BJ (cell line): ENCODE data around the gene PGC. TPM values are rescaled to one million over a fixed set of nuclear protein-coding genes. Genes with fewer than 3 reads are reported as not detected.

Experiments
- CTCF ChIA-PET: fragments of 350-600 bp; formaldehyde crosslinking; extraction: SDS; loops from one replicate; lab custom pipeline; 2021; ENCODE audit warnings: antibody characterized with exemption, inconsistent platforms; lab: Yijun Ruan, JAX
- POLR2A ChIA-PET: fragments of 300-600 bp; sonication (Branson Sonifier 250); formaldehyde crosslinking; extraction: SDS; loops from one replicate; lab custom pipeline; 2021; ENCODE audit warnings: antibody characterized with exemption; lab: Charles Lee
- DNase-seq: peaks from one replicate; pipeline ENCODE4 v3.0.0-alpha.2; 2011; ENCODE audit warnings: low read depth
- H3K27me3 ChIP-seq: 2 replicates; pipeline ENCODE4 v1.6.0; 2011; ENCODE audit warnings: low read length; ENCODE audit not compliant: control insufficient read depth, insufficient read depth
- H3K36me3 ChIP-seq: 2 replicates; pipeline ENCODE4 v1.5.1; 2011; ENCODE audit warnings: low read length; ENCODE audit not compliant: control insufficient read depth, insufficient read depth
- H3K4me3 ChIP-seq: 2 replicates; pipeline ENCODE4 v1.5.1; 2011; ENCODE audit warnings: low read depth, mild to moderate bottlenecking, control low read depth, low read length
- polyA plus RNA-seq: library from polyadenylated mRNA; depleted of rRNA; stranded (reverse); fragments of >200 nt; gene quantifications from 2 replicates; pipeline ENCODE4 v1.2.3, GENCODE V29; 2011
- TF ChIP-seq, protein P1 (sequence below): IDR thresholded peaks from 2 replicates; pipeline ENCODE4 v1.5.1; 2011; ENCODE audit warnings: low read depth, mild to moderate bottlenecking, control low read depth, inconsistent platforms, low read length, moderate library complexity; ENCODE audit not compliant: insufficient read depth

Gene PGC
- polyA plus RNA-seq, 1 experiment, result not detected

DNA sequence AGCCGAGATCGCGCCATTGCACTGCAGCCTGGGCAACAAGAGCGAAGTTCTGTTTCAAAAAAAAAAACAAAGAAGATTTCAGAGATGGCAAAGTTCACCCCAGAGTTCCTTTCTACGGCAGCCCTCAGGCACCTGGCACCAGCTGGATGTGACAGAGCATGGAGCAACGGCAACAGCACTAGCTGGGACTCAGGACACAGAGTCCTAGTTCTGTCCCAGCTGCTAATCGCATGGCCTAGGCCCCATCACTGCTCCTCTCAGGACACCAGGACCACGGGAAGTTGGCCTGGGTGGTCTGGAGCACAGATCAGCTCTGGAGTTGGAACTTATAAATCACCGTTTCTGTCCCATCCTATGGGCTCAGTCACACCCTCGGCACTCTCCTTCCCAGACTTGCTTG is 1.1 kb downstream of the PGC start:
- ChIA-PET CTCF (no interaction called here), POLR2A (no interaction called here)
- Histone ChIP-seq H3K4me3 (no peak overlapping the region), H3K27me3 (peaks cover 5% of the 10 kb centered on the region), H3K36me3 (no peaks in the 10 kb centered on the region)
- DNase-seq, result no peak
- TF ChIP-seq, protein P1, sequence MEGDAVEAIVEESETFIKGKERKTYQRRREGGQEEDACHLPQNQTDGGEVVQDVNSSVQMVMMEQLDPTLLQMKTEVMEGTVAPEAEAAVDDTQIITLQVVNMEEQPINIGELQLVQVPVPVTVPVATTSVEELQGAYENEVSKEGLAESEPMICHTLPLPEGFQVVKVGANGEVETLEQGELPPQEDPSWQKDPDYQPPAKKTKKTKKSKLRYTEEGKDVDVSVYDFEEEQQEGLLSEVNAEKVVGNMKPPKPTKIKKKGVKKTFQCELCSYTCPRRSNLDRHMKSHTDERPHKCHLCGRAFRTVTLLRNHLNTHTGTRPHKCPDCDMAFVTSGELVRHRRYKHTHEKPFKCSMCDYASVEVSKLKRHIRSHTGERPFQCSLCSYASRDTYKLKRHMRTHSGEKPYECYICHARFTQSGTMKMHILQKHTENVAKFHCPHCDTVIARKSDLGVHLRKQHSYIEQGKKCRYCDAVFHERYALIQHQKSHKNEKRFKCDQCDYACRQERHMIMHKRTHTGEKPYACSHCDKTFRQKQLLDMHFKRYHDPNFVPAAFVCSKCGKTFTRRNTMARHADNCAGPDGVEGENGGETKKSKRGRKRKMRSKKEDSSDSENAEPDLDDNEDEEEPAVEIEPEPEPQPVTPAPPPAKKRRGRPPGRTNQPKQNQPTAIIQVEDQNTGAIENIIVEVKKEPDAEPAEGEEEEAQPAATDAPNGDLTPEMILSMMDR, result no peak

DNA sequence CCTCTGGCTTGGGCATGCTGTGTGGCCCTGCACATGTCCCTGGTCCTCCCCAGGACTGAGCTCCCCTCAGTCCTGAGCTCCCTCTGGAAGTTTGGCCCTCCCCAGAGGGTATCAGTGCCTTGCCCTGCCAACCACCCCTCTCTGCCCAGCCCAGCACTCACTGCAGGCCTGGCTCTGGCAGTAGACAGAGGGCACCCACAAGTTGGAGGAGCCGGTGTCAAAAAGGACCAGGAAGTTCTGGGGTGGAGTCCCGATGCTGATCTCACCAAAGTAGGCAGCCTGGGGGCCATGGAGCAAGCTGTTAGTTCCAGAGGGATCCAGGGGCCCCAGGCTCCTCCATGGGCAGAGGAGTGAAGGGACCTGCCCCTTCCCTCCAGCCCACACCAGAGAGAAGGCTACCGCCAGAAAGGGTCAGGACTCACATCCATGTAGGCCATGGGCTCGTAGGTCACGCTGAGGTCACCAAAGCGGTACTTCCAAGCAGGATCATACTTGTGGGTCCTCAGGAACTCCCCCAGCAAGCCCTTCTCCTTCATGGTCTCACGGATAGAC is 2.9 kb downstream of the PGC start:
- Histone ChIP-seq H3K27me3 (peaks cover 3% of the 10 kb centered on the region; the same call in 1 of the 2 replicates), H3K36me3 (no peaks in the 10 kb centered on the region), H3K4me3 (no peak overlapping the region)
- POLR2A ChIA-PET, result no interaction called here
- no peak for DNase-seq
- TF ChIP-seq, protein P1, result no peak
- CTCF ChIA-PET, result interaction anchor here (0.6 kb wide), 1 partner anchor 8 kb away, joined by 3 read pairs; no protein-coding TSS in a partner anchor

DNA sequence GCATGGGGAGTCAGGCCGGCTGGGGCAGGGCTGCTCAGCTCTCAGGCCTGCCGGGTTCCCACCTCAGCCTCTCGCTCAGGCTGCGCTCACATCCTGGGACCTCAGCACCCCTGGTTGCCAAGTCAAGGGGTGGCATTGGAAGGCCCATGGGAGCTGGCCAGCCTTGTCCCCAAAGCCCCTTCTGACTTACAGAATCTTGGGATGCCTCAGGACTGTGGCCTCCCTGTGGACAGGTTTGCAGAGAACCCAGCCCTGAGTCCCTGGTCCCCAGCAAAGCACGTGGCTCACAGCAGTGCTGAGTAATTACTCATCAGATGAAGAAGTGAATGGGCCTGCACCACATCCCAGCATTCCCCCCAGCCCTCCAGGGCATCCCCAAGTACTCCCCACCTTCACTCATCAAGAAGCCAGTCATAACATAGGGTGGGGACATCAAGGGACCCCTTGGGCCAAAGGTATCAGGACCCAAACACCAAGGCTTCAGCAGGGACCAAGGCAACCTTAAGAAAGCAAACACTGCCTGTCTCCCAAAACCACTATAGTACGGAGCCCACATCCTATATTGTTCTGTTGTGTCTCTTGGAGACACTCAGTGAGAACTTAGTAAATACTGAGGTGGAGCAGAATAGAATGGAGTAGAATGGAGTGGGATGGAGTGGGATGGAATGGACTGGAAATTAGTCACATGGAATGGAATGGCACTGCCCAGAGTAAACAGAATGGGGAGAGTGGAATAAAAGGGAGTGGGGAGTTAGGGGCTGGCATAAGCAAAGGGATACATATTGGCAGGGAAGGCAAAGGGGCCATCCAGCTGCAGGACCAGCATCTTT is 3.6 kb downstream of the PGC start:
- TF ChIP-seq, protein P1, result no peak
- H3K36me3 ChIP-seq, result no peaks in the 10 kb centered on the region
- DNase-seq, result no peak
- no peak overlapping the region for H3K4me3 ChIP-seq
- CTCF ChIA-PET, result interaction anchor here (0.6 kb wide), 1 partner anchor 9 kb away, joined by 3 read pairs; no protein-coding TSS in a partner anchor
- POLR2A ChIA-PET, result no interaction called here
- peaks cover 3% of the 10 kb centered on the region; the same call in 1 of the 2 replicates for H3K27me3 ChIP-seq

DNA sequence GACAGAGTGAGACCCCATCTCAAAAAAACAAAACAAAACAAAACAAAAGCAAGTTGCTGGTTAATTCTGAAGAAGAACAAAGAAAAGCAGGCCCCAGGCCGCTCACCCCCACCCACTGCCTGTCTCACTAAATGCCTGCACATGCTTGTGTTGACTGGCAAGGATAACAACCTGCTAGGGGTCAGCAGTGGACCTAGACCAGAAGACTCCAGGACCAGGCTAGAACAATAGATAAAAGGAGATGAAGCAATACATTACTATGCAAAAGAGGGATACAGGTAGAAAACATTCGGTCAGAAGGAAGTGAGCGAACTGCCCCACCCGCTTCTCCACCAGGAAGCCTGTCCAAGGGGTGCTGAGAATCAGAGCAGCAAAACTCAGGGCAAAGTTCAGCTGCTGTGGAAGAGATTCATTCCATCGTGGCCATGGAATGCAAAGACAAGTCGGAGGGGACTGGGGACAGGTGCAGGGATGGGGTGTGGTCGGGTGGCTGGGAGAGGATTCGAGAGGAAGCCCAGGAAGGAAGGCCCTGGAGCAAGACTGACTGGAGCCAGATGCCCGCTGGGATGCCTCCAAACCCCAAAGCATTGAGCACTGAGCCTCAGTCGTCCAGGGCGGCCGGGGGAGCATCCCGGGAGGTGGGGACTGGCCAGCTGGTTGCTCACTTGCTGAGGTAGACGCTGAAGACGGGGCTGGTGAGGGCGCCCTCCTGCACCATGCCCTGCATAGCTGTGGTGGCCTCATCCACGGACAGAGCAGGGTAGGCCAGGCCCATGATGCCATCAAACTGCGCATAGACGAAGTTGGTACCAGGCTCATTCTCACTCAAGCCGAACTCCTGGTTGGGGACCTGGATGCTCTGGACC is 5.3 kb downstream of the PGC start:
- TF ChIP-seq, protein P1, result no peak
- Histone ChIP-seq H3K4me3 (no peak overlapping the region), H3K27me3 (0 out of 2 replicates have a peak, but pooled peaks cover 1% of the 10 kb centered on the region), H3K36me3 (no peaks in the 10 kb centered on the region)
- ChIA-PET CTCF (interaction anchor here (1.1 kb wide), 2 partner anchors 12 to 34 kb away, joined by 3 to 5 read pairs; no protein-coding TSS in a partner anchor), POLR2A (no interaction called here)
- DNase-seq, result no peak
